Karpas-422 (cell line): ENCODE measurements around the gene ANKRD23. TPM values are rescaled to one million over a fixed set of nuclear protein-coding genes. Genes with fewer than 3 reads are reported as not detected.

Experiments used
- DNase-seq: peaks from one replicate; pipeline ENCODE4 v3.0.0-alpha.2; 2015
- H2AFZ ChIP-seq: fragments of 200-600 bp; sonication (generic); 2 replicates; pipeline ENCODE4 v1.6.1; 2014; ENCODE audit warnings: antibody characterized with exemption, low read length, mixed read lengths
- H3K27ac ChIP-seq: fragments of 200-600 bp; sonication (generic); 2 replicates; pipeline ENCODE4 v1.5.1; 2014; ENCODE audit warnings: mild to moderate bottlenecking, low read length, moderate library complexity
- H3K27me3 ChIP-seq: fragments of 200-600 bp; sonication (generic); 2 replicates; pipeline ENCODE4 v1.6.1; 2014; ENCODE audit warnings: low read length, mixed read lengths
- H3K36me3 ChIP-seq: fragments of 200-600 bp; sonication (generic); 2 replicates; pipeline ENCODE4 v1.6.1; 2014; ENCODE audit warnings: low read length, mixed read lengths; ENCODE audit not compliant: insufficient read depth
- H3K4me1 ChIP-seq: fragments of 200-600 bp; sonication (generic); 2 replicates; pipeline ENCODE4 v1.6.1; 2014; ENCODE audit warnings: mild to moderate bottlenecking, low read length, mixed read lengths
- H3K4me2 ChIP-seq: fragments of 200-600 bp; sonication (generic); 2 replicates; pipeline ENCODE4 v1.6.1; 2014; ENCODE audit warnings: low read length, low read depth, mild to moderate bottlenecking; ENCODE audit not compliant: poor library complexity, severe bottlenecking
- H3K4me3 ChIP-seq: fragments of 200-600 bp; sonication (generic); 2 replicates; pipeline ENCODE4 v1.5.1; 2014; ENCODE audit warnings: mild to moderate bottlenecking, antibody characterized with exemption, low read length, mixed read lengths
- H3K79me2 ChIP-seq: fragments of 200-600 bp; sonication (generic); 2 replicates; pipeline ENCODE4 v1.6.1; 2014; ENCODE audit warnings: mild to moderate bottlenecking, low read length, mixed read lengths
- H3K9ac ChIP-seq: fragments of 200-600 bp; sonication (generic); 2 replicates; pipeline ENCODE4 v1.6.0; 2014; ENCODE audit warnings: low read length
- H3K9me2 ChIP-seq: fragments of 200-600 bp; sonication (generic), shearing (Covaris generic); replicated peaks from 2 replicates; pipeline ENCODE4 v1.6.0; 2014; ENCODE audit warnings: mild to moderate bottlenecking, low read length, moderate library complexity; ENCODE audit not compliant: insufficient read depth
- H3K9me3 ChIP-seq: fragments of 300-700, 200-600 bp; sonication (generic); 2 replicates; pipeline ENCODE4 v1.6.1; 2014; ENCODE audit warnings: low read length, mixed read lengths
- H4K20me1 ChIP-seq: fragments of 200-600 bp; sonication (generic); 2 replicates; pipeline ENCODE4 v1.6.1; 2014; ENCODE audit warnings: mild to moderate bottlenecking, antibody characterized with exemption, low read length, low read depth; ENCODE audit not compliant: insufficient read depth
- total RNA-seq: library from RNA; depleted of rRNA; stranded (reverse); fragments of >200 nt; shearing (Covaris generic); gene quantifications from 2 replicates; pipeline ENCODE4 v1.2.3, GENCODE V29; 2014; ENCODE audit warnings: low replicate concordance

The ANKRD23 gene
- total RNA-seq, 1 experiment from 2014 or later: 1.6 TPM

- peaks cover 2% of the 10 kb centered on the region; the same call in 1 of the 2 replicates for H3K36me3 ChIP-seq
- no peak overlapping the region for H3K27ac ChIP-seq
- H3K4me1 ChIP-seq: peaks cover 7% of the 10 kb centered on the region
- H4K20me1 ChIP-seq: no peaks in the 10 kb centered on the region
- no peak overlapping the region for H2AFZ ChIP-seq
- H3K9me3 ChIP-seq: no peaks in the 10 kb centered on the region
- H3K4me2 ChIP-seq: no peak overlapping the region
- H3K79me2 ChIP-seq: no peaks in the 10 kb centered on the region
- no peak overlapping the region for H3K9ac ChIP-seq
- H3K4me3 ChIP-seq: no peak overlapping the region
- no peaks in the 10 kb centered on the region for H3K27me3 ChIP-seq
- no peaks in the 10 kb centered on the region for H3K9me2 ChIP-seq
- DNase-seq: no peak
Measured at GRCh38 chr2:96831679-96832078, 12.1 kb downstream of the ANKRD23 start.

- H3K4me2 ChIP-seq: no peak overlapping the region
- no peak for DNase-seq
- peaks cover 5% of the 10 kb centered on the region; the same call in 1 of the 2 replicates for H3K79me2 ChIP-seq
- H3K4me1 ChIP-seq: peaks cover 7% of the 10 kb centered on the region
- H3K27ac ChIP-seq: no peak overlapping the region
- H3K9me3 ChIP-seq: no peaks in the 10 kb centered on the region
- peaks cover 2% of the 10 kb centered on the region; the same call in 1 of the 2 replicates for H3K36me3 ChIP-seq
- H3K4me3 ChIP-seq: no peak overlapping the region
- no peaks in the 10 kb centered on the region for H3K9me2 ChIP-seq
- no peak overlapping the region for H3K9ac ChIP-seq
- no peaks in the 10 kb centered on the region for H4K20me1 ChIP-seq
- H2AFZ ChIP-seq: no peak overlapping the region
- H3K27me3 ChIP-seq: no peaks in the 10 kb centered on the region
Measured at GRCh38 chr2:96830044-96830562, 13.7 kb downstream of the ANKRD23 start.

- no peak overlapping the region for H3K4me3 ChIP-seq
- H3K4me1 ChIP-seq: peaks cover 7% of the 10 kb centered on the region
- no peak overlapping the region for H3K4me2 ChIP-seq
- H3K9ac ChIP-seq: no peak overlapping the region
- no peaks in the 10 kb centered on the region for H3K9me3 ChIP-seq
- no peaks in the 10 kb centered on the region for H3K9me2 ChIP-seq
- H3K27me3 ChIP-seq: no peaks in the 10 kb centered on the region
- DNase-seq: no peak
- no peak overlapping the region for H2AFZ ChIP-seq
- no peaks in the 10 kb centered on the region; the same call in 1 of the 2 replicates for H4K20me1 ChIP-seq
- H3K36me3 ChIP-seq: peaks cover 2% of the 10 kb centered on the region; the same call in 1 of the 2 replicates
- no peak overlapping the region for H3K27ac ChIP-seq
- peaks cover 13% of the 10 kb centered on the region for H3K79me2 ChIP-seq
Measured at GRCh38 chr2:96828874-96829273, 14.9 kb downstream of the ANKRD23 start.

- H3K9me2 ChIP-seq: no peaks in the 10 kb centered on the region
- no peak overlapping the region for H2AFZ ChIP-seq
- no peaks in the 10 kb centered on the region for H3K27me3 ChIP-seq
- H3K36me3 ChIP-seq: no peaks in the 10 kb centered on the region; the same call in 1 of the 2 replicates
- H3K4me3 ChIP-seq: no peak overlapping the region
- H3K79me2 ChIP-seq: peaks cover 16% of the 10 kb centered on the region
- no peak overlapping the region for H3K27ac ChIP-seq
- no peak overlapping the region for H3K9ac ChIP-seq
- H3K9me3 ChIP-seq: no peaks in the 10 kb centered on the region
- no peak overlapping the region for H3K4me2 ChIP-seq
- peaks cover 5% of the 10 kb centered on the region for H3K4me1 ChIP-seq
- no peaks in the 10 kb centered on the region; the same call in 1 of the 2 replicates for H4K20me1 ChIP-seq
- DNase-seq: no peak
Measured at GRCh38 chr2:96828436-96828835, 15.4 kb downstream of the ANKRD23 start.

GRCh38 chr2:96826546-96827278 lies 17.1 kb downstream of the ANKRD23 start:
- H3K9me2 ChIP-seq: no peaks in the 10 kb centered on the region
- no peak overlapping the region for H3K4me3 ChIP-seq
- H3K27me3 ChIP-seq: no peaks in the 10 kb centered on the region
- no peak overlapping the region for H3K4me2 ChIP-seq
- no peaks in the 10 kb centered on the region; the same call in 1 of the 2 replicates for H4K20me1 ChIP-seq
- no peak overlapping the region for H3K9ac ChIP-seq
- H3K9me3 ChIP-seq: no peaks in the 10 kb centered on the region
- no peak for DNase-seq
- no peak overlapping the region for H2AFZ ChIP-seq
- no peaks in the 10 kb centered on the region for H3K4me1 ChIP-seq
- peaks cover 30% of the 10 kb centered on the region for H3K79me2 ChIP-seq
- no peaks in the 10 kb centered on the region; the same call in 1 of the 2 replicates for H3K36me3 ChIP-seq
- H3K27ac ChIP-seq: no peak overlapping the region

- no peaks in the 10 kb centered on the region; the same call in 1 of the 2 replicates for H3K36me3 ChIP-seq
- peaks cover 7% of the 10 kb centered on the region; the same call in 1 of the 2 replicates for H4K20me1 ChIP-seq
- H3K4me2 ChIP-seq: no peak overlapping the region
Measured at GRCh38 chr2:96825057-96825456, 18.8 kb downstream of the ANKRD23 start.

GRCh38 chr2:96824079-96824870 lies 19.5 kb downstream of the ANKRD23 start:
- H3K4me1 ChIP-seq: peaks cover 15% of the 10 kb centered on the region
- H3K9me2 ChIP-seq: no peaks in the 10 kb centered on the region
- no peaks in the 10 kb centered on the region; the same call in 1 of the 2 replicates for H3K36me3 ChIP-seq
- H4K20me1 ChIP-seq: peaks cover 7% of the 10 kb centered on the region; the same call in 1 of the 2 replicates
- no peaks in the 10 kb centered on the region for H3K27me3 ChIP-seq
- H3K9ac ChIP-seq: no peak overlapping the region
- DNase-seq: no peak
- H3K4me2 ChIP-seq: no peak overlapping the region
- no peak overlapping the region for H3K27ac ChIP-seq
- H3K9me3 ChIP-seq: no peaks in the 10 kb centered on the region
- no peak overlapping the region for H3K4me3 ChIP-seq
- H2AFZ ChIP-seq: no peak overlapping the region
- H3K79me2 ChIP-seq: peaks cover 54% of the 10 kb centered on the region

More at GRCh38 chr2:96825057-96825456, 18.8 kb downstream of the ANKRD23 start:
- no peaks in the 10 kb centered on the region for H3K27me3 ChIP-seq
- DNase-seq: no peak
- H3K9me2 ChIP-seq: no peaks in the 10 kb centered on the region
- H3K4me3 ChIP-seq: no peak overlapping the region
- no peaks in the 10 kb centered on the region for H3K9me3 ChIP-seq
- no peak overlapping the region for H3K9ac ChIP-seq
- H3K4me1 ChIP-seq: peaks cover 7% of the 10 kb centered on the region
- no peak overlapping the region for H2AFZ ChIP-seq
- peaks cover 46% of the 10 kb centered on the region for H3K79me2 ChIP-seq
- no peak overlapping the region for H3K27ac ChIP-seq

GRCh38 chr2:96823198-96823597 lies 20.6 kb downstream of the ANKRD23 start:
- peaks cover 4% of the 10 kb centered on the region; the same call in 1 of the 2 replicates for H3K36me3 ChIP-seq
- no peaks in the 10 kb centered on the region for H3K27me3 ChIP-seq
- DNase-seq: no peak
- H3K27ac ChIP-seq: no peak overlapping the region
- no peaks in the 10 kb centered on the region for H3K9me2 ChIP-seq
- no peak overlapping the region for H3K4me3 ChIP-seq
- H3K4me2 ChIP-seq: no peak overlapping the region
- peaks cover 7% of the 10 kb centered on the region; the same call in 1 of the 2 replicates for H4K20me1 ChIP-seq
- peaks cover 26% of the 10 kb centered on the region for H3K4me1 ChIP-seq
- H3K79me2 ChIP-seq: peaks cover 65% of the 10 kb centered on the region
- no peak overlapping the region for H3K9ac ChIP-seq
- H3K9me3 ChIP-seq: no peaks in the 10 kb centered on the region
- H2AFZ ChIP-seq: no peak overlapping the region
